Myocyte (in vitro differentiated cells): ENCODE results near the gene ATAT1. TPM values are rescaled to one million over a fixed set of nuclear protein-coding genes. Genes with fewer than 3 reads are reported as not detected.

Source experiments
- DNase-seq: peaks from one replicate; pipeline ENCODE4 v3.0.0-alpha.2; 2012; ENCODE audit warnings: low read depth
- total RNA-seq: library from RNA; depleted of rRNA; stranded (reverse); fragments of >200 nt; gene quantifications from 2 replicates; pipeline ENCODE4 v1.2.3, GENCODE V29; 2014

The ATAT1 gene
- total RNA-seq, 1 donor from 2014 or later: 8.1 TPM

GRCh38 chr6:30612687-30613248 is 13.9 kb upstream of the ATAT1 start:
- DNase-seq: no peak

DNA sequence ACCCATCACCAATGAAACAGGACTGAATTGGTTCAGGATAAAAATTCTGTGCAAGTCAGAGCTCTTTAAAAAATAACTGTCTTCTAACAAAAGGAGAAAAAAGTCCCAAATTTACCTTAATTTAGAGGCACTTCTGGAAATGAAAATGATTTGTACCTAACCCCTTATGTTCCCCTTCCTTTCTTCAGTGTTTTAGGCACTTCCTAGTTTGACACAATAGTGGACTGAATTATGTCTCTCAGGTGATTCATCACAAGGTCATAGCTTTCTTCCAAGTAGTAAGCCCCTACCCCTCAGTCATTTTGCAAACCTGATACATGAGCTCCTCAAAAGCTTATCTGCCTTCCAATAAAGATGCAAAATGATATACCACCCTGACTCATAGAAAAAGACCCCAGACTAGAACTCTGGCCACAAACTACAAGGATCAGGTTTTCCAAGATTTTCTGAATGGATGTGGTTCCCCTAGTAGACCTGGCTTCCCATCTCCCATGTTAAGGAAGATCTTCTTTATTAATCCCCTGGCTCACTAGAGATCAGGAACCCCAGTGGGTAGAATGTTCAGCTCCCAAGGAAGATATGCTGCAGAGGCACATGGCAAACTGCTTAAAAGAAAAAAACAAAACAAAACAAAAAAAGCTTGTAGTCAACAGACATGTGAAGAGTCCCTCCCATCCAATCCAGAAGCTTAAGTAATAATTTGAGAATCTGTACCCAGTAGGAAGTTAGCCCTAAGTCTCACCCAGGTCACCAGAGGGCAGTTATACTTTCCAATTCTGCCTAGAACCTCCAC is 13.2 kb upstream of the ATAT1 start:
- no peak for DNase-seq

DNA sequence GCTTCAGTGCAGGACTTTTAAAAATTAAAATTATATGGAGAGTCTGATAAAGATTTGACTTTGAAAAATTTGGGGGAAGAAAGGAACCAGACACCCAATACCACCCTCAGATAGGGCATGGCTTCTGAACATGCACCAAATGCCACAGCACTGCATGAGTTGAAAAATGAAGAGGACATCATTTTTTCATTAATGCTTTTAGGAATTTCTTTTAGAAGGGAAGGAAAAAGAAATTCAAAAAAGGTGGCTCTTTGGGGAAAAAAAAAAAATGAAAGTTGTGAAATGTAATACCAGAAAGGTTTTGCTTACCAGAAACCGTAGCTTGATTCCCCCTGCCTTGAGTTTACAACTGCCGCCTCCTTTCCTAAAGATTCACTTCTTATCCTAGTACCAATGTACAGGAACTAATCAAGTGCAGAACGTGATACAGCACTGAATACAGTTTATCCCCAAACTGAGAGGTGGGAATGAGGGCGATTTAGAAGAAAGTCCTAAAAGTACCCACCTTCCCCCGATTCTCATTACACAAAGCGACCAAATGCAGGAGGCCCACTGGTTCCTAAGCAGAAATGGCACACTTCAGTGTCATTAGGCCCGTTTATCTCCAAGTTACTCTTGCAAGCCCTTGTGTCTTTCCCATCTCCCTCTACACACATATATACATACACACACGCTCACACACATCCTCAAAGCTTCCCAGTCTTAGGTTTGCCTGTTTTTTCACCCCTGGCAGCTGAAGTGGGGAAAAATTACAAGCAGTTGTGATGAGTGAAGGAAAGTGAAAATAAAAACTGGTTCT is 12.4 kb upstream of the ATAT1 start:
- no peak for DNase-seq

- DNase-seq: peak; percentile 98
Measured at GRCh38 chr6:30614843-30615218, 11.8 kb upstream of the ATAT1 start.

DNA sequence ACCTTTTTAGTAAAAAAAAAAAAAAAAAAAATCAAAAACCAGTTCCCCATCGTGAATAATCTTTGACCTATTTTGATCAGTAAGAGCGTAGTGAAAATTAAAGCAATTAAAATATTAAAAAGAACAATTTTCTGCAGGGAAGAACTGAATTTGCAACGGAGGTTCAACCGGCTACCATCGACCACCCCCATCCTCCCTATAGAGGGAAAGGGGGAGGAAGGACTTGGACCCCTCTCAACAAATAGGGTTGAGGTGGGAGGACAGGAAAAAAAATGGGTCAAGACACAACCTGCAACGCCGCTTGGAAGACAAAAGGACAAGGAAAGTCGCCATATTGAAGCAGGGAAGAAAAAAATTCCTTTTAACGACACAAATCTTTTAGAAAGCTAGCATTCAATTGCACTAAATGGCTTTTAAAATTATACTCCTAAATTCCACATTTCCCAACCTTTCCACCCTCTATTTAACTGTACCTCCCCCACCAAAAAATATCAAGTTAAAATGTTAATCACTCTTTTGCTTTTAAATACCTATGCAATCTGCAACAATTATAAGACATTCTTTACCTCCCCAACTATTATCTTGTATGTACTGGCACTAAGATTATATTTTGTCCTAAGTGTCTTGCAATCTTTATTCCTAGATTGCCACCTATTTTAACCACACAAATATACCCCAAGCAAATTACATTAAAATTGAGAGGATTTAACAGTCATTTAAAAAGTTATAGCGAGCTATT is 11.3 kb upstream of the ATAT1 start:
- peak; percentile 86 for DNase-seq

- DNase-seq: peak; percentile 59
Measured at GRCh38 chr6:30615958-30616810, 10.5 kb upstream of the ATAT1 start.

GRCh38 chr6:30616811-30617564 is 9.7 kb upstream of the ATAT1 start, which contains the start of gene PPP1R10:
Gene PPP1R10 (minus strand): TSS chr6:30617243. CDS start chr6:30609944, 7,299 bp downstream.
- peak; percentile 100 for DNase-seq

DNA sequence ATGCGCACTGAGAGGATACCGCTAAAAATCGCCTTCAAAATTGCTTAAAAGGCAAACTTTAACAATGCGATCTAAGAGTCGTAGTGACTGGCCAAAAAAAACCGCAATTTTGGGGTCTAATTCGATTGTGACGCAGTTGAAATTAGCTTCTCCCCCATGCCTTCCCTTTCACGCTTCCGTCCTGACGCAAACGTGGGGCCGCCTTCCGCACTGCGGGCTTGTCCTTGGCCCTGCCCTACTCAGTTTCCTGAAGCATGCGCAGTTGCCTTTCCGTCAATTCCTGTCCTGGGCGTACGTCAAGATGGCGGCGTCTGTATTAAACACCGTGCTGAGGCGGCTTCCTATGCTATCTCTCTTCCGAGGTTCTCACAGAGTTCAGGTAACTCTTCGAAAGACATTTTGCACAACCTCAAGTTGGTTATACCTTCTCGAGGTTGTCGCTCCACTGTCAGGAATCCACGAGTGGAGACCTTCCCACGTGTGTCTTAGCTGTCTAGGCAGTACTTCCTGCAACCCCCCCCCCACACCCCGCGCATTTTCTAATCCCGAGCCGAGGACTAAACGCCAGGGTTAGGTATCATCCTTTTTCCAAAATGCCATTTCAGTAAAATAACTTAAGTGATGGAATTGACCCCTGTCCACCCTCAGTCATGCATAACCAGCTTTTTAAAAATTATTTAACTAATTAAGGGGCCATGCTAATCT is 9.0 kb upstream of the ATAT1 start, which contains the start of gene MRPS18B:
MRPS18B (plus strand) TSS at position 276 of the 705 bp plus-strand sequence; CDS start at position 302, 26 bp downstream.
- DNase-seq: peak; percentile 99

GRCh38 chr6:30618270-30618797 is 8.3 kb upstream of the ATAT1 start:
- no peak for DNase-seq

GRCh38 chr6:30619561-30619960 is 7.1 kb upstream of the ATAT1 start:
- no peak for DNase-seq

- DNase-seq: no peak
Measured at GRCh38 chr6:30625511-30625910, 1.2 kb upstream of the ATAT1 start.

DNA sequence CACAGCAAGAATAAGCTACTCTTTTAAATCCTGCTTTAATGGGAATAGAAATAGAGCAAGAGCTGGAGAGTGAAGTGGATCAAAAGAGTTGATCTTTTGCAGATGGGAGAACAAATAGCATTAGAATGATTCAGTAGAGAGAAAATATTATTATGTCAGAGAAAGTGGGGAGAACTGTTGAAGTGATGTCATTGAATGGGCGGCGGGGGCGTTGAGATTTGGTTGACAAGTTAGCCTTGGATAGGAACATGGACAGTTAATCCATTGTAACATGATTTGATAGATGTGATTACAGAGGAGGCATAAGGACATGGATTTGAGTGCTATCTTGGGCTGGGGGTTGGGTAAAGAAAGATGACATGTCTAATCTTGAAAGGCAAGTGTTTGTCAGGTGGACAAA is 9.2 kb downstream of the ATAT1 start:
- no peak for DNase-seq

DNA sequence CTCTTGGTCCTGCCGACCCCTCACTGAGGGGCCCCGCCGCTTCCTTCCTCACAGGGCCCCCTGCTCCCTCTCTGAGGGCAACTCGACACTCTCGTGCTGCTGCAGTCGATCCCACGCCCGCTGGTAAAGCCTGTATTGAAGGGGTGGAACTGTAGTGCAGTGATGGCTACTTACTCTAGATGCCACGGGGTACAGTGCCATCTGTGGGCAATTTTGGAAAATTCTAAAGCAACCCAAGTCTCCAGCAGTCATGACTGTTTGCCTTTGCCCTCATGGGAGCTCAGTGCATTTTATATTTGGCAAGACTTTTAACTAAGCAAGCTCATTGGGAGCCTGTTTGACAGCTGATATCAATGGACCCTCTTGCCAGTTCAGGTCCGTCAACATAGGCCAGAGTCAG is 13.8 kb downstream of the ATAT1 start:
- no peak for DNase-seq

DNA sequence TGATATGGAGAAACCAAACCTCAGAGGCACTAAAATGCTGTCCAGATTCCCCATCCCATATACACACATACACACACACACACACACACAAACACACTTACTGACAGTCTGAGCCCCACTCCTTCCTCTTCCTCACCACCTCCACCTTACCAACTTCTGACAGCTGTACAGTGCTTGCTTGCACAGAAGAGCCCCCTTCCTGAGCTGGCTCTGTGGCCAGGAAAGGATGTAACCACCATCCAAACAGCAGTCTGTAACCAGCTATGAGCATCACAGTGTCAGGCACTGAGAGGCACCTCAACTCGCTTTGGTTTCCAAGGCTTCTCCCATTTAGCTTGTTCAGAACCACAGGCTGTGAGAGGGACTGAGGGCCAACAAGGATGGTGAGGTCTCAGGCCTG is 14.4 kb downstream of the ATAT1 start:
- no peak for DNase-seq

DNA sequence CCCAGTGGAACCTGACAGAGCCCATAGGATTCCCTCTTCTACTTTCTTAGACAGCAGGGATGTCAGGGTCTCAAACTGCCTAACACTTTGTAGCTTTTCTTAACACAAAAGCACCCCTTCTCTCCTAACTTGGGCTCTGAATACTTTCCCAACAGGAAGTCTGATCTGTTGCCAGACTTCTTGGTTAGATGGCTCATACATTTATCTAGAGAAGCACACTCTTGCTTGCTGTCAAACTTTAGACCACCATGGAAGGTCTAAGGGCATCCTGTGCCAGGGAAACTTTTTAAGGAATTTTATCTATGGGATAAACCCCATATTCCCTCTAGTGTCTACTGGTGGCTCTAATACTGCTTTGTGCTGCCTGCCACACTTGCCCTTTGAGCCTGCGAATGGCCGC is 17.0 kb downstream of the ATAT1 start:
- no peak for DNase-seq

- no peak for DNase-seq
Measured at GRCh38 chr6:30644769-30645168, 18.1 kb downstream of the ATAT1 start.

DNA sequence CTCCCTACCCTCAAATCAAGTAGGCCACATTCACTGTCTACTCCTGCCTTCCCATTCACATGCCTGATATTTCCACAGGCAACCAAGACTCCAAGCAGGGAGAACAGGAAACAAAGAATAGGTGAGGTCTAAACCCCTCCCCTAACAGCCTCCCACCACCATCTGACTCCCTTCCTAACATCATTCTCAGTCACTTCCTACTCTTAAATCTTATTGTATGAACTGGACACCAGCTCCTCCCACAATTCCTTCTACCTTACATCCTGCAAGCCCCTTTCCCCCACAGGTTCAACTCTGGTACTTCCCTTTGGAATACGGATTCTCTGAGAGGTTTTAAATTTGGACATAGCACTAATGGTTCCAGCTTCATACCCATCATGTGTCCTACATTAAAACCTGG is 19.3 kb downstream of the ATAT1 start:
- DNase-seq: no peak

- DNase-seq: peak; percentile 91
Measured at GRCh38 chr6:30646450-30647241, 20.0 kb downstream of the ATAT1 start, which contains the start of gene C6orf136. Gene C6orf136 (plus strand): TSS chr6:30647133. CDS start chr6:30647232, 99 bp downstream.
